ENCODE results near the gene CRACDL.

The CRACDL gene

DNA sequence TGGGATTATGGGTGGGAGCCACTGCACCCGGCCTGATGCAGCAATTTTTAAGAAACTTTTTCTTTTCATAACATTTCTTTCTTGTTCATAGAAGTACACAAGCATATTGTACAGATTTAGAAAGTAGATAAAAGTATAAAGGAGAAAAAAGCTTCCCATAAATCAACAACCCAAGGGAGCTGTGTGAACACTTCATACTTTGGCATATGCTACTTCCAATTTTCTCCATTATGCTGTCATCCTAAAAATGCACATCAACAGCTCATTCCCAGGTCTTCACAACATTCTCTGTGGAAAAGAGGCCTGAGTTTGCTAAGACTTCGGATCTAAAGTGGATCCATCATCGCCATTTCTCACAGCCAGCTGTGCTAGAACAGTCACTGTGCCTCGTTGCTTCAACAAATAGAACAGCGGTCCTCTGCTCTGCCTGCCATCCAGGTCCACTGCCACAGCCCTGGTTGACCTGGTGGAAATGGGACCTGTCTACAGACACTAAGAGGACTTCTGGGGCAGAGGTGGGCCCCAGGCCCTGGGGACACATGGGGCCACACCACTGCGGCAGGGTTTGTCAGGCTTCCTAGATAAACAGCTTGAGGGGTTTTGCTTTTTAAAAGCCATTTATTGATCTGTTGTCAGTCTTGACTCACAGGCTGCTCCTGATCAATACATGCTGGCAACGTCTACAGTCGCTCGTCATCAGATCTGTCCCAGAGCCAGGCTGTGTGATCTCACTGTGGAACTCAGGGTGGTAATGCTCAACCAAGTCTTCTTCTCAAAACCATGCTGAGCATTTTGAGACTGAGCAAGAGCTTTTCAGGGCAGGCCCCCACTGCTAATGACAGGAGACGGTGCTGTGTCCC lies 132.4 kb downstream of the CRACDL start:
- H3K9ac ChIP-seq (ENCODE audit: low read length) = no peak overlapping the region
- H3K27me3 ChIP-seq (ENCODE audit: low read length) = no peaks in the 10 kb centered on the region
- no peak overlapping the region for H2AFZ ChIP-seq (ENCODE audit: low read depth, low read length, severe bottlenecking)
- TF ChIP-seq, protein P1, sequence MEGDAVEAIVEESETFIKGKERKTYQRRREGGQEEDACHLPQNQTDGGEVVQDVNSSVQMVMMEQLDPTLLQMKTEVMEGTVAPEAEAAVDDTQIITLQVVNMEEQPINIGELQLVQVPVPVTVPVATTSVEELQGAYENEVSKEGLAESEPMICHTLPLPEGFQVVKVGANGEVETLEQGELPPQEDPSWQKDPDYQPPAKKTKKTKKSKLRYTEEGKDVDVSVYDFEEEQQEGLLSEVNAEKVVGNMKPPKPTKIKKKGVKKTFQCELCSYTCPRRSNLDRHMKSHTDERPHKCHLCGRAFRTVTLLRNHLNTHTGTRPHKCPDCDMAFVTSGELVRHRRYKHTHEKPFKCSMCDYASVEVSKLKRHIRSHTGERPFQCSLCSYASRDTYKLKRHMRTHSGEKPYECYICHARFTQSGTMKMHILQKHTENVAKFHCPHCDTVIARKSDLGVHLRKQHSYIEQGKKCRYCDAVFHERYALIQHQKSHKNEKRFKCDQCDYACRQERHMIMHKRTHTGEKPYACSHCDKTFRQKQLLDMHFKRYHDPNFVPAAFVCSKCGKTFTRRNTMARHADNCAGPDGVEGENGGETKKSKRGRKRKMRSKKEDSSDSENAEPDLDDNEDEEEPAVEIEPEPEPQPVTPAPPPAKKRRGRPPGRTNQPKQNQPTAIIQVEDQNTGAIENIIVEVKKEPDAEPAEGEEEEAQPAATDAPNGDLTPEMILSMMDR (IDR thresholded peaks at IDR 0.05; ENCODE audit: insufficient read depth, low read length, poor library complexity, severe bottlenecking) = no peak
- no peak for TF ChIP-seq EZH2phosphoT487 (conservative IDR thresholded peaks at IDR 0.05; ENCODE audit: low read length)
- no peaks in the 10 kb centered on the region for H3K9me3 ChIP-seq (ENCODE audit: insufficient read depth, low read length)
- no peak overlapping the region for H3K4me3 ChIP-seq (ENCODE audit: insufficient read depth, low read length, poor library complexity, severe bottlenecking)
- no peak overlapping the region for H3K27ac ChIP-seq (ENCODE audit: low read depth, low read length)
- no peaks in the 10 kb centered on the region for H3K36me3 ChIP-seq (ENCODE audit: low read length)
- no peaks in the 10 kb centered on the region for H3K79me2 ChIP-seq (ENCODE audit: insufficient read depth, low read length)
- no peak overlapping the region for H3K4me2 ChIP-seq (ENCODE audit: low read depth, low read length, poor library complexity, severe bottlenecking)
- H3K9me2 ChIP-seq (replicated peaks; ENCODE audit: insufficient read depth, low read length) = no peaks in the 10 kb centered on the region
- no peaks in the 10 kb centered on the region for H4K20me1 ChIP-seq (ENCODE audit: low read depth, low read length)
- no peaks in the 10 kb centered on the region for H3F3A ChIP-seq (ENCODE audit: insufficient read depth)

DNA sequence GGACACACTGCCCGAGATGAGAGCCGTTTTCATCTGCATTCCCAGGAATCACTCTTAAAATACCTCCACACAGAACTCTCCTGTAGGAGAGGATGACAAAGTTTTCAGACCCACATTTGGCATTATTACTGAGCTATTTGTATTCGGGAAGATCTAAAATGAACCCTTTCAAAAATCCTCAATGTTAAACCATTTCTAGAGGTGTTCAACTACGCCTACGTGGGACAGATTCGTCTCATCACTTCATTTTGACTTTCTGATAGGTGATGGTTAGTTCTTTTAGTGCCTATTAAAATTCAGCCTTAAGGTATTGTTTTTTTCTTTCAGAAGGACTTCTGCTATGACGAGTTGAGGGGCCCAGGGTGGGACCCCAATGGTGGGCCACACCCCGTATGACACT lies 133.7 kb downstream of the CRACDL start:
- Histone ChIP-seq H3K9me2 (replicated peaks; ENCODE audit: insufficient read depth, low read length) (no peaks in the 10 kb centered on the region), H3K36me3 (ENCODE audit: low read length) (no peaks in the 10 kb centered on the region), H3K4me3 (ENCODE audit: insufficient read depth, low read length, poor library complexity, severe bottlenecking) (no peak overlapping the region), H2AFZ (ENCODE audit: low read depth, low read length, severe bottlenecking) (no peak overlapping the region), H3K4me2 (ENCODE audit: low read depth, low read length, poor library complexity, severe bottlenecking) (no peak overlapping the region), H3K27me3 (ENCODE audit: low read length) (no peaks in the 10 kb centered on the region), H3K9me3 (ENCODE audit: insufficient read depth, low read length) (no peaks in the 10 kb centered on the region), H3K27ac (ENCODE audit: low read depth, low read length) (no peak overlapping the region), H3K79me2 (ENCODE audit: insufficient read depth, low read length) (no peaks in the 10 kb centered on the region), H4K20me1 (ENCODE audit: low read depth, low read length) (no peaks in the 10 kb centered on the region), H3K9ac (ENCODE audit: low read length) (no peak overlapping the region), H3F3A (ENCODE audit: insufficient read depth) (no peaks in the 10 kb centered on the region)
- TF ChIP-seq, protein P1 (IDR thresholded peaks at IDR 0.05; ENCODE audit: insufficient read depth, low read length, poor library complexity, severe bottlenecking) = no peak
- TF ChIP-seq EZH2phosphoT487 (conservative IDR thresholded peaks at IDR 0.05; ENCODE audit: low read length) = no peak

DNA sequence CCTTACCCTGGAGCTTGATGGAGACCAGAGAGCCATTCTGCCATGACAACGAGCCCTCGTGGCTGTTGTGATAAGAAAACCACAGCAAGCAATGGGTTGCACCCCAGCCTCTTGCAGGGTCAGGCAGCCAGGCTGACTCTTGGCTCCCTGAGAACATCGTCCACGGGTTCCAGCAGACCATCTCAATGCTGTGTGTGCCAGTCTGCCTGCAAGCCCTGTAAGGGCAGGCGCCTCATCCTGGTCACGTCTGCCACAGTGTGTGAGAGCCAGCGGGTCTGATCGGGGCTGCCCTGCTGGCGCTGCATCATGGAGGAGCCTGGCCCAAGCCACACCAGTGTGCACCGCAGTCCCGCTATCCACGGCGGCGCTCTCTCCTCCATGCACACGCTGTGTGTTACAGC lies 134.1 kb downstream of the CRACDL start:
- no peak overlapping the region for H2AFZ ChIP-seq (ENCODE audit: low read depth, low read length, severe bottlenecking)
- H3K4me2 ChIP-seq (ENCODE audit: low read depth, low read length, poor library complexity, severe bottlenecking) = no peak overlapping the region
- H3K9me3 ChIP-seq (ENCODE audit: insufficient read depth, low read length) = no peaks in the 10 kb centered on the region
- H3F3A ChIP-seq (ENCODE audit: insufficient read depth) = no peaks in the 10 kb centered on the region
- H3K27ac ChIP-seq (ENCODE audit: low read depth, low read length) = no peak overlapping the region
- H3K36me3 ChIP-seq (ENCODE audit: low read length) = no peaks in the 10 kb centered on the region
- no peaks in the 10 kb centered on the region for H4K20me1 ChIP-seq (ENCODE audit: low read depth, low read length)
- H3K79me2 ChIP-seq (ENCODE audit: insufficient read depth, low read length) = no peaks in the 10 kb centered on the region
- TF ChIP-seq, protein P1 (IDR thresholded peaks at IDR 0.05; ENCODE audit: insufficient read depth, low read length, poor library complexity, severe bottlenecking) = no peak
- no peak for TF ChIP-seq EZH2phosphoT487 (conservative IDR thresholded peaks at IDR 0.05; ENCODE audit: low read length)
- H3K4me3 ChIP-seq (ENCODE audit: insufficient read depth, low read length, poor library complexity, severe bottlenecking) = no peak overlapping the region
- no peaks in the 10 kb centered on the region for H3K9me2 ChIP-seq (replicated peaks; ENCODE audit: insufficient read depth, low read length)
- H3K9ac ChIP-seq (ENCODE audit: low read length) = no peak overlapping the region
- H3K27me3 ChIP-seq (ENCODE audit: low read length) = no peaks in the 10 kb centered on the region
